DND-41 (cell line): ENCODE measurements around the gene NDUFB4.

Source experiments
- CTCF ChIP-seq: IDR thresholded peaks from 2 replicates; pipeline ENCODE4 v1.5.1; 2012; ENCODE audit warnings: borderline replicate concordance, low read length, moderate library complexity, mild to moderate bottlenecking; ENCODE audit not compliant: poor library complexity, severe bottlenecking; ENCODE audit errors: extremely low read depth
- EZH2 ChIP-seq: IDR thresholded peaks from 3 replicates; pipeline ENCODE4 v1.6.1; 2012; ENCODE audit warnings: borderline replicate concordance, low read depth, mild to moderate bottlenecking, moderate library complexity, low read length, inconsistent platforms; ENCODE audit not compliant: severe bottlenecking

DNA sequence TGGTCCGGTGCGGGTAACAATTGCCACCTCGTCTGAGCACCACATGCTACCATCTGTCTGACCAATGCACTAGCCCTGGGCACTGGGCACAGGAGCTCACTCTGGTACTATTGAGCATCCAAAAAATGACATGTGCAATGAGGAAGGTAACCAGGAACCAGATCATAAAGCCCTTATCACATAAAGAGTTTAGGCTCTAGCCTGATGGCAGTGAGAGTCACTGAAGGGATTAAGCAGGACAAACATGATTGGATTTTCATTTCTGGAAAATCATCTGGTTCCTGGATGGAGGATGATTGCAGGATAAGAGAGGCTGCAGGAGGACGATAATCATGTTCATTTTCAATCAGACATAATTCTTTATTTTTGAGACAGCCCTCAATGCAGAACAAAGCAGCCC, 12.4 kb downstream of the NDUFB4 start:
- TF ChIP-seq CTCF (no peak), EZH2 (no peak)
